M059J (cell line): ENCODE data around the gene NANOGP8. TPM values are rescaled to one million over a fixed set of nuclear protein-coding genes. Genes with fewer than 3 reads are reported as not detected.

Experiments
- DNase-seq: peaks from one replicate; pipeline ENCODE4 v3.0.0-alpha.2; 2012; ENCODE audit warnings: low read depth
- total RNA-seq: library from RNA; depleted of rRNA; stranded (reverse); fragments of >200 nt; shearing (Covaris generic); gene quantifications from 2 replicates; pipeline ENCODE4 v1.2.3, GENCODE V29; 2014; rRNA removed

Gene NANOGP8
- total RNA-seq, 1 experiment from 2014 or later, result not detected

GRCh38 chr15:35061161-35061824, 23.8 kb downstream of the NANOGP8 start:
- DNase-seq, result peak; percentile 35

- peak; percentile 7 for DNase-seq
These were observed 24.5 kb downstream of the NANOGP8 start for GRCh38 chr15:35060591-35060990.

GRCh38 chr15:35058534-35059054, 26.5 kb downstream of the NANOGP8 start:
- DNase-seq, result no peak

- no peak for DNase-seq
These were observed 29.5 kb downstream of the NANOGP8 start for GRCh38 chr15:35055416-35056105.

GRCh38 chr15:35054380-35054779, 30.7 kb downstream of the NANOGP8 start:
- DNase-seq, result no peak

GRCh38 chr15:35047996-35048395, 37.1 kb downstream of the NANOGP8 start:
- no peak for DNase-seq

- no peak for DNase-seq
These were observed 37.6 kb downstream of the NANOGP8 start for GRCh38 chr15:35047528-35047927.

GRCh38 chr15:35043373-35044095, 41.6 kb downstream of the NANOGP8 start:
- no peak for DNase-seq

GRCh38 chr15:35040339-35041255, 44.5 kb downstream of the NANOGP8 start:
- no peak for DNase-seq

GRCh38 chr15:35038626-35039451, 46.3 kb downstream of the NANOGP8 start:
- DNase-seq, result peak; percentile 20

Other genes with a start within 250 kb of the NANOGP8 start
- 16.1 and 19.7 TPM in 2 replicates for gene AQR, start 115.6 kb downstream of the NANOGP8 start, total RNA-seq
- gene ZNF770, start 97.0 kb downstream of the NANOGP8 start, total RNA-seq, result 13.9 and 18.0 TPM in 2 replicates